K562 (cell line): Measurements from ENCODE around the gene ELFN2. TPM values are rescaled to one million over a fixed set of nuclear protein-coding genes. Genes with fewer than 3 reads are reported as not detected.

Experiments
- BRD9 ChIP-seq: fragments of 450-650 bp; IDR thresholded peaks from 2 replicates; pipeline ENCODE4 v1.6.1; 2018; ENCODE audit warnings: low read depth; ENCODE audit not compliant: partially characterized antibody
- CTBP1 ChIP-seq: fragments of 450-650 bp; IDR thresholded peaks from 2 replicates; pipeline ENCODE4 v1.6.1; 2016; ENCODE audit warnings: borderline replicate concordance
- NR3C1 ChIP-seq: sonication (generic); formaldehyde crosslinking; IDR thresholded peaks from 2 replicates; pipeline ENCODE4 v1.8.1; 2022; ENCODE audit warnings: missing genetic modification reagents
- RB1 ChIP-seq: fragments of 450-650 bp; IDR thresholded peaks from 2 replicates; pipeline ENCODE4 v1.6.1; 2017; ENCODE audit warnings: low read depth, mild to moderate bottlenecking
- RBM34 ChIP-seq: fragments of 200-400 bp; formaldehyde crosslinking; IDR thresholded peaks from 2 replicates; pipeline ENCODE4 v1.6.1; 2018; ENCODE audit warnings: low read length, borderline replicate concordance; ENCODE audit not compliant: insufficient read depth
- SRSF3 ChIP-seq: fragments of 200-400 bp; formaldehyde crosslinking; IDR thresholded peaks from 2 replicates; pipeline ENCODE4 v1.6.1; 2016; ENCODE audit warnings: mild to moderate bottlenecking, low read length, moderate library complexity; ENCODE audit not compliant: insufficient read depth
- STAG1 ChIP-seq: sonication (generic); formaldehyde crosslinking; IDR thresholded peaks from 2 replicates; pipeline ENCODE4 v1.5.0; 2020; ENCODE audit warnings: missing genetic modification reagents, borderline replicate concordance
- TEAD1 ChIP-seq, 2 experiments: fragments of 450-650 bp in 1 of 2; sonication (generic) in 1 of 2; formaldehyde crosslinking; IDR thresholded peaks; 2 replicates each; pipeline versions ENCODE4 v1.4.0 to v1.8.0; 2020 to 2022; ENCODE audit warnings: mild to moderate bottlenecking in 2 of 2, missing genetic modification reagents in 1 of 2
- ZNF224 ChIP-seq: sonication (generic); formaldehyde crosslinking; IDR thresholded peaks from 2 replicates; pipeline ENCODE4 v1.8.0; 2022; ENCODE audit warnings: mild to moderate bottlenecking, missing genetic modification reagents
- ZNF24 ChIP-seq: fragments of 450-650 bp; IDR thresholded peaks from 2 replicates; pipeline ENCODE4 v1.6.1; 2016
- polyA plus RNA-seq, 8 experiments: library from polyadenylated mRNA; depleted of rRNA in 4 of 8; stranded (reverse) in 5 of 8; unstranded in 3 of 8; fragments of >200 nt; fragmentation: Nextera tagmentation in 2 of 8; fragmentation: Illumina TruSeq in 1 of 8; extraction: Ambion mirVana in 2 of 8; extraction: Trizol in 1 of 8; gene quantifications; 2 replicates each; pipeline versions ENCODE4 v1.2.1 to v1.2.3, GENCODE V29; 2011 to 2014; ENCODE audit warnings: inconsistent platforms in 1 of 8, missing spikeins in 1 of 8
- total RNA-seq, 7 experiments: library from RNA; depleted of rRNA in 6 of 7; stranded (reverse); fragments of >200 nt in 6 of 7; fragmentation: Illumina TruSeq in 2 of 7; extraction: Trizol in 2 of 7; gene quantifications; 2 replicates each; pipeline versions ENCODE4 v1.2.1 to v1.2.3, GENCODE V29; 2011 to 2021; ENCODE audit warnings: low replicate concordance in 1 of 7
- TF ChIP-seq, protein P1 (sequence below), 2 experiments: fragments of 450-650 bp; formaldehyde crosslinking in 1 of 2; IDR thresholded peaks; 2 replicates each; pipeline versions ENCODE4 v1.4.0 to v1.6.1; 2014 to 2020; ENCODE audit warnings: mild to moderate bottlenecking in 2 of 2, borderline replicate concordance in 1 of 2, low read depth in 1 of 2
- TF ChIP-seq, protein P2 (sequence below), 2 experiments: fragments of 450-650 bp; conservative IDR thresholded peaks; 2 replicates each; pipeline ENCODE4 v1.6.1; 2017; ENCODE audit warnings: mild to moderate bottlenecking in 2 of 2, moderate library complexity in 2 of 2
- TF ChIP-seq, protein P3 (sequence below): fragments of 450-650 bp; formaldehyde crosslinking; IDR thresholded peaks from 2 replicates; pipeline ENCODE4 v1.4.0; 2020; ENCODE audit warnings: mild to moderate bottlenecking, moderate library complexity
- TF ChIP-seq, protein P4 (sequence below): fragments of 250-450 bp; sonication (Bioruptor Pico); IDR thresholded peaks from 2 replicates; pipeline ENCODE4 v1.5.0; 2021

ELFN2 gene
- total and polyA plus RNA-seq, 9 of the 15 experiments (the other 6 are each of a cell fraction or from before 2014, with no cell fraction given), result not detected

DNA sequence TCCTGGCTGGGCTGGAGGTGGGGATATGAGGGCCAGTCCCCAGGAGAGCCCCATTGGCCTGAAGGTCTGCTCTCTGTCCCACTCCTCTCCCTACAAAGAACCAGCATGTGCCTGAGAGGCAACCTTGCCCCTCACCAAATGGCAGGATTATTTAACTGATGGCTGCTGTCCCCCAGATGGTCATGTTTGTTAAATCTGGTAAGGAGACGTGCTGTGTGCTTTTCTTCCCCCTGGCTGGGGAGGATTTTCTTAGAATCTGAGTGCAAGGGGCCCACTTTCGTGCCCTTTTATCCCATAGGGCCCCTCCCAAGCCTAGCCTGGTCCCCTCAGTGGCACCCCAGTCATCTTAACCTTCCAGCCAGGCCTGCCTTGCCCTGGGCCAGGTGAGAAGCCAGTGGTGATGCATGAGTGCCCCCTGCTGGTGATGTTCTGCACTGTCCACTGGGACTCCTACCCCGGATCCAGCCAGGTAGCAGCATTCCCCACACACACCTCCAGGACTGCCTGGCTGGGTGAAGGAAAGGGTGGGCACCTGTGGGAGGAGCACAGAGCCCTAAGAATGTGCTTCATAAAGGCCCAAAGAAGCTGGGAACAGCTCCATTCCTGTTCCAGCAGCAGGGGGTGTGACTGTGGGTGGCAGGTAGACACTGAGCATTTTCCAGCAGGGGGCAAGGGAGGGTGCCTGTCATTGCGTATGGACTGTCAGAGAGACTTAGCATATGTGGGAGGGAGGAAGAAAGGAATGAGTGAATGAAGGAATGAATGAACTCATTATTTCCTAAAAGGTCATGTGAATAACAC is 30.0 kb upstream of the ELFN2 start (continued):
- TF ChIP-seq, protein P1, sequence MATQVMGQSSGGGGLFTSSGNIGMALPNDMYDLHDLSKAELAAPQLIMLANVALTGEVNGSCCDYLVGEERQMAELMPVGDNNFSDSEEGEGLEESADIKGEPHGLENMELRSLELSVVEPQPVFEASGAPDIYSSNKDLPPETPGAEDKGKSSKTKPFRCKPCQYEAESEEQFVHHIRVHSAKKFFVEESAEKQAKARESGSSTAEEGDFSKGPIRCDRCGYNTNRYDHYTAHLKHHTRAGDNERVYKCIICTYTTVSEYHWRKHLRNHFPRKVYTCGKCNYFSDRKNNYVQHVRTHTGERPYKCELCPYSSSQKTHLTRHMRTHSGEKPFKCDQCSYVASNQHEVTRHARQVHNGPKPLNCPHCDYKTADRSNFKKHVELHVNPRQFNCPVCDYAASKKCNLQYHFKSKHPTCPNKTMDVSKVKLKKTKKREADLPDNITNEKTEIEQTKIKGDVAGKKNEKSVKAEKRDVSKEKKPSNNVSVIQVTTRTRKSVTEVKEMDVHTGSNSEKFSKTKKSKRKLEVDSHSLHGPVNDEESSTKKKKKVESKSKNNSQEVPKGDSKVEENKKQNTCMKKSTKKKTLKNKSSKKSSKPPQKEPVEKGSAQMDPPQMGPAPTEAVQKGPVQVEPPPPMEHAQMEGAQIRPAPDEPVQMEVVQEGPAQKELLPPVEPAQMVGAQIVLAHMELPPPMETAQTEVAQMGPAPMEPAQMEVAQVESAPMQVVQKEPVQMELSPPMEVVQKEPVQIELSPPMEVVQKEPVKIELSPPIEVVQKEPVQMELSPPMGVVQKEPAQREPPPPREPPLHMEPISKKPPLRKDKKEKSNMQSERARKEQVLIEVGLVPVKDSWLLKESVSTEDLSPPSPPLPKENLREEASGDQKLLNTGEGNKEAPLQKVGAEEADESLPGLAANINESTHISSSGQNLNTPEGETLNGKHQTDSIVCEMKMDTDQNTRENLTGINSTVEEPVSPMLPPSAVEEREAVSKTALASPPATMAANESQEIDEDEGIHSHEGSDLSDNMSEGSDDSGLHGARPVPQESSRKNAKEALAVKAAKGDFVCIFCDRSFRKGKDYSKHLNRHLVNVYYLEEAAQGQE (IDR thresholded peaks at IDR 0.05; ENCODE audit: borderline replicate concordance), result peak; percentile 79
- TF ChIP-seq, protein P1 (CRISPR knock-in tag; IDR thresholded peaks at IDR 0.05; ENCODE audit: low read depth), result no peak
- TF ChIP-seq ZNF24 (peak; percentile 27; the same call in 1 of the 2 replicates), ZNF224 (CRISPR knock-in tag) (no peak), TEAD1 (CRISPR knock-in tag; IDR thresholded peaks at IDR 0.05) (no peak), SRSF3 (no peak), BRD9 (no peak), RBM34 (no peak), NR3C1 (no peak), CTBP1 (peak; percentile 40; the same call in 1 of the 2 replicates), STAG1 (CRISPR knock-in tag) (peak; percentile 72; the same call in 1 of the 2 replicates), RB1 (no peak)
- TF ChIP-seq, protein P2, sequence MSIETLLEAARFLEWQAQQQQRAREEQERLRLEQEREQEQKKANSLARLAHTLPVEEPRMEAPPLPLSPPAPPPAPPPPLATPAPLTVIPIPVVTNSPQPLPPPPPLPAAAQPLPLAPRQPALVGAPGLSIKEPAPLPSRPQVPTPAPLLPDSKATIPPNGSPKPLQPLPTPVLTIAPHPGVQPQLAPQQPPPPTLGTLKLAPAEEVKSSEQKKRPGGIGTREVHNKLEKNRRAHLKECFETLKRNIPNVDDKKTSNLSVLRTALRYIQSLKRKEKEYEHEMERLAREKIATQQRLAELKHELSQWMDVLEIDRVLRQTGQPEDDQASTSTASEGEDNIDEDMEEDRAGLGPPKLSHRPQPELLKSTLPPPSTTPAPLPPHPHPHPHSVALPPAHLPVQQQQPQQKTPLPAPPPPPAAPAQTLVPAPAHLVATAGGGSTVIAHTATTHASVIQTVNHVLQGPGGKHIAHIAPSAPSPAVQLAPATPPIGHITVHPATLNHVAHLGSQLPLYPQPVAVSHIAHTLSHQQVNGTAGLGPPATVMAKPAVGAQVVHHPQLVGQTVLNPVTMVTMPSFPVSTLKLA (conservative IDR thresholded peaks at IDR 0.05), result no peak
- TF ChIP-seq, protein P3, sequence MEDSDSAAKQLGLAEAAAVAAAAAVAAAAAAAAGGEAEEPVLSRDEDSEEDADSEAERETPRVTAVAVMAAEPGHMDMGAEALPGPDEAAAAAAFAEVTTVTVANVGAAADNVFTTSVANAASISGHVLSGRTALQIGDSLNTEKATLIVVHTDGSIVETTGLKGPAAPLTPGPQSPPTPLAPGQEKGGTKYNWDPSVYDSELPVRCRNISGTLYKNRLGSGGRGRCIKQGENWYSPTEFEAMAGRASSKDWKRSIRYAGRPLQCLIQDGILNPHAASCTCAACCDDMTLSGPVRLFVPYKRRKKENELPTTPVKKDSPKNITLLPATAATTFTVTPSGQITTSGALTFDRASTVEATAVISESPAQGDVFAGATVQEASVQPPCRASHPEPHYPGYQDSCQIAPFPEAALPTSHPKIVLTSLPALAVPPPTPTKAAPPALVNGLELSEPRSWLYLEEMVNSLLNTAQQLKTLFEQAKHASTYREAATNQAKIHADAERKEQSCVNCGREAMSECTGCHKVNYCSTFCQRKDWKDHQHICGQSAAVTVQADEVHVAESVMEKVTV, result peak; percentile 52; the same call in 1 of the 2 replicates
- TF ChIP-seq, protein P4, sequence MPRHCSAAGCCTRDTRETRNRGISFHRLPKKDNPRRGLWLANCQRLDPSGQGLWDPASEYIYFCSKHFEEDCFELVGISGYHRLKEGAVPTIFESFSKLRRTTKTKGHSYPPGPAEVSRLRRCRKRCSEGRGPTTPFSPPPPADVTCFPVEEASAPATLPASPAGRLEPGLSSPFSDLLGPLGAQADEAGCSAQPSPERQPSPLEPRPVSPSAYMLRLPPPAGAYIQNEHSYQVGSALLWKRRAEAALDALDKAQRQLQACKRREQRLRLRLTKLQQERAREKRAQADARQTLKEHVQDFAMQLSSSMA (CRISPR knock-in tag), result no peak
